ENCODE results near the gene CCNT1. TPM values are rescaled to one million over a fixed set of nuclear protein-coding genes. Genes with fewer than 3 reads are reported as not detected.

CCNT1 gene
- total and polyA plus RNA-seq, 2 of the 4 experiments (the other 2 are of a cell fraction), result 9.0 to 74.0 TPM

DNA sequence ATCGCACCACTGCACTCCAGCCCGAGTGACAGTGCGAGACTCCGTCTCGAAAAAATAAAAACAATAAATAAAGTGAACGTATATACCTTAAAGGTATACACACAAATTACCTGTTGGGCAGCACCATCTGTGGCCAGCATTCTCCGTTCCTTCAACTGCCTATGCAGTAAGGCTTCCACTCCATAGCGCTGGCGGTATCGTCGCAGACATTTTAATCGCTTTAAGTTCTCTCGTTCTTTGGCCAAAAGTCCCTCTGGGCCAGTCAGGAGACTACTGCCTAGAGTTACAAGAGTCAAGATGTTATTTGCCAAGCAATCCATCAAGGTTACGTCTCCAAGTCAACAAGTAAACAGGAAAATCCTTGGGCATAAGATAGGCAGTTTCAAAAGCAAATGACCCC is 47.5 kb downstream of the CCNT1 start:
- Histone ChIP-seq H3K4me3 (ENCODE audit: insufficient read depth, low read depth, low read length) (no peak overlapping the region), H2AK5ac (ENCODE audit: low read depth, low read length) (no peak overlapping the region), H4K20me1 (ENCODE audit: insufficient read depth, low read length) (peaks cover 23% of the 10 kb centered on the region), H3K9me3 (ENCODE audit: control insufficient read depth, insufficient read depth, low read length) (no peaks in the 10 kb centered on the region), H3K27ac (ENCODE audit: insufficient read depth, low read length) (no peak overlapping the region), H3K4me2 (ENCODE audit: low read depth, low read length) (no peak overlapping the region), H3K4me1 (ENCODE audit: control insufficient read depth, insufficient read depth, low read length) (no peaks in the 10 kb centered on the region; the same call in 1 of the 2 replicates), H3K9ac (ENCODE audit: low read depth, low read length) (no peak overlapping the region), H2BK120ac (ENCODE audit: low read depth, low read length) (no peak overlapping the region), H3K79me1 (ENCODE audit: low read depth in 1 of 2, low read length in 2 of 2) (peaks cover 34 to 54% of the 10 kb centered on the region in 2 experiments), H3K23ac (ENCODE audit: low read depth, low read length) (no peak overlapping the region), H3K14ac (replicated peaks; ENCODE audit: low read depth, low read length) (no peak overlapping the region), H2BK20ac (ENCODE audit: low read depth, low read length) (no peak overlapping the region), H4K5ac (ENCODE audit: low read depth, low read length) (no peak overlapping the region), H2AK9ac (replicated peaks; ENCODE audit: low read depth, low read length, poor library complexity) (no peak overlapping the region), H2BK5ac (ENCODE audit: low read depth, low read length, poor library complexity, severe bottlenecking) (no peak overlapping the region), H3K9me1 (ENCODE audit: insufficient read depth, low read length) (0 out of 2 replicates have a peak, but pooled peaks cover 2% of the 10 kb centered on the region), H3K36me3 (ENCODE audit: control insufficient read depth, insufficient read depth, low read length) (peaks cover 55% of the 10 kb centered on the region), H2BK15ac (ENCODE audit: low read depth, low read length) (no peak overlapping the region), H4K91ac (ENCODE audit: insufficient read depth, low read depth, low read length) (no peak overlapping the region), H3K18ac (ENCODE audit: low read depth, low read length) (no peak overlapping the region), H3K27me3 (ENCODE audit: control insufficient read depth, insufficient read depth, low read length) (no peaks in the 10 kb centered on the region), H3K4ac (ENCODE audit: low read depth, low read length) (no peak overlapping the region), H4K8ac (ENCODE audit: low read depth in 2 of 2, low read length in 2 of 2) (no peak overlapping the region), H3K56ac (ENCODE audit: extremely low read depth, insufficient read depth, low read length) (no peak overlapping the region), H2AFZ (replicated peaks; ENCODE audit: low read length, poor library complexity) (no peak overlapping the region)
- ChIA-PET CTCF (no interaction called here), POLR2A (ENCODE audit: unreplicated experiment) (no interaction called here)
- ATAC-seq (ENCODE audit: low read depth) (no peak), DNase-seq (no peak)
- 91% methylated on average over 7 of the region's 14 CpGs; no CpG with 5 or more reads in 1 of the 2 experiments for WGBS, 2 experiments (ENCODE audit: extremely low coverage in 2 of 2, insufficient read length in 1 of 2)
- intact Hi-C loops (cut with micrococcal nuclease) (no loop called here), in situ Hi-C loops (cut with MboI; ENCODE audit: low sequenced_read_pairs) (no loop called here), dilution Hi-C loops (cut with HindIII; ENCODE audit: low sequenced_read_pairs, unreplicated experiment) (no loop called here)
- no peak for TF ChIP-seq RFX5 (IDR thresholded peaks at IDR 0.05; ENCODE audit: low read depth, low read length)
- no peak for TF ChIP-seq CEBPB (IDR thresholded peaks at IDR 0.05; ENCODE audit: low read depth, low read length)
- TF ChIP-seq MXI1 (IDR thresholded peaks at IDR 0.05; ENCODE audit: borderline replicate concordance, low read depth, low read length), result no peak
- no peak for TF ChIP-seq MAZ (IDR thresholded peaks at IDR 0.05; ENCODE audit: borderline replicate concordance, low read depth, low read length)
- no peak for TF ChIP-seq MAFK (IDR thresholded peaks at IDR 0.05; ENCODE audit: low read depth, low read length)
- TF ChIP-seq, protein P1, sequence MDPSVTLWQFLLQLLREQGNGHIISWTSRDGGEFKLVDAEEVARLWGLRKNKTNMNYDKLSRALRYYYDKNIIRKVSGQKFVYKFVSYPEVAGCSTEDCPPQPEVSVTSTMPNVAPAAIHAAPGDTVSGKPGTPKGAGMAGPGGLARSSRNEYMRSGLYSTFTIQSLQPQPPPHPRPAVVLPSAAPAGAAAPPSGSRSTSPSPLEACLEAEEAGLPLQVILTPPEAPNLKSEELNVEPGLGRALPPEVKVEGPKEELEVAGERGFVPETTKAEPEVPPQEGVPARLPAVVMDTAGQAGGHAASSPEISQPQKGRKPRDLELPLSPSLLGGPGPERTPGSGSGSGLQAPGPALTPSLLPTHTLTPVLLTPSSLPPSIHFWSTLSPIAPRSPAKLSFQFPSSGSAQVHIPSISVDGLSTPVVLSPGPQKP (IDR thresholded peaks at IDR 0.05; ENCODE audit: borderline replicate concordance, low read depth, low read length), result no peak
- no peak for TF ChIP-seq CHD1 (IDR thresholded peaks at IDR 0.05; ENCODE audit: low read depth, low read length)
- TF ChIP-seq, protein P2, sequence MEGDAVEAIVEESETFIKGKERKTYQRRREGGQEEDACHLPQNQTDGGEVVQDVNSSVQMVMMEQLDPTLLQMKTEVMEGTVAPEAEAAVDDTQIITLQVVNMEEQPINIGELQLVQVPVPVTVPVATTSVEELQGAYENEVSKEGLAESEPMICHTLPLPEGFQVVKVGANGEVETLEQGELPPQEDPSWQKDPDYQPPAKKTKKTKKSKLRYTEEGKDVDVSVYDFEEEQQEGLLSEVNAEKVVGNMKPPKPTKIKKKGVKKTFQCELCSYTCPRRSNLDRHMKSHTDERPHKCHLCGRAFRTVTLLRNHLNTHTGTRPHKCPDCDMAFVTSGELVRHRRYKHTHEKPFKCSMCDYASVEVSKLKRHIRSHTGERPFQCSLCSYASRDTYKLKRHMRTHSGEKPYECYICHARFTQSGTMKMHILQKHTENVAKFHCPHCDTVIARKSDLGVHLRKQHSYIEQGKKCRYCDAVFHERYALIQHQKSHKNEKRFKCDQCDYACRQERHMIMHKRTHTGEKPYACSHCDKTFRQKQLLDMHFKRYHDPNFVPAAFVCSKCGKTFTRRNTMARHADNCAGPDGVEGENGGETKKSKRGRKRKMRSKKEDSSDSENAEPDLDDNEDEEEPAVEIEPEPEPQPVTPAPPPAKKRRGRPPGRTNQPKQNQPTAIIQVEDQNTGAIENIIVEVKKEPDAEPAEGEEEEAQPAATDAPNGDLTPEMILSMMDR (conservative IDR thresholded peaks at IDR 0.05; ENCODE audit: low read depth, low read length), result no peak
- TF ChIP-seq BHLHE40 (IDR thresholded peaks at IDR 0.05; ENCODE audit: low read depth, low read length), result no peak
- no peak for TF ChIP-seq SMC3 (IDR thresholded peaks at IDR 0.05; ENCODE audit: low read depth, low read length)
- TF ChIP-seq RAD21 (IDR thresholded peaks at IDR 0.05; ENCODE audit: low read length), result no peak
- no peak for TF ChIP-seq RCOR1 (IDR thresholded peaks at IDR 0.05; ENCODE audit: insufficient replicate concordance, low read length)
- TF ChIP-seq, protein P3, sequence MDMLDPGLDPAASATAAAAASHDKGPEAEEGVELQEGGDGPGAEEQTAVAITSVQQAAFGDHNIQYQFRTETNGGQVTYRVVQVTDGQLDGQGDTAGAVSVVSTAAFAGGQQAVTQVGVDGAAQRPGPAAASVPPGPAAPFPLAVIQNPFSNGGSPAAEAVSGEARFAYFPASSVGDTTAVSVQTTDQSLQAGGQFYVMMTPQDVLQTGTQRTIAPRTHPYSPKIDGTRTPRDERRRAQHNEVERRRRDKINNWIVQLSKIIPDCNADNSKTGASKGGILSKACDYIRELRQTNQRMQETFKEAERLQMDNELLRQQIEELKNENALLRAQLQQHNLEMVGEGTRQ (IDR thresholded peaks at IDR 0.05; ENCODE audit: low read depth, low read length), result no peak
- TF ChIP-seq FOS (IDR thresholded peaks at IDR 0.05; ENCODE audit: low read depth, low read length), result no peak
- no peak for TF ChIP-seq POLR2A (IDR thresholded peaks at IDR 0.05; ENCODE audit: low read depth, low read length)
- TF ChIP-seq NFE2L2 (IDR thresholded peaks at IDR 0.05; ENCODE audit: low read depth, low read length), result no peak
- no TSS peak for BruUV-seq (replicated peaks)
